ENCODE results near the gene NDUFB10. TPM values are rescaled to one million over a fixed set of nuclear protein-coding genes. Genes with fewer than 3 reads are reported as not detected.

NDUFB10 gene
- total RNA-seq, 1 donor from 2014 or later: 97.5 TPM

DNA sequence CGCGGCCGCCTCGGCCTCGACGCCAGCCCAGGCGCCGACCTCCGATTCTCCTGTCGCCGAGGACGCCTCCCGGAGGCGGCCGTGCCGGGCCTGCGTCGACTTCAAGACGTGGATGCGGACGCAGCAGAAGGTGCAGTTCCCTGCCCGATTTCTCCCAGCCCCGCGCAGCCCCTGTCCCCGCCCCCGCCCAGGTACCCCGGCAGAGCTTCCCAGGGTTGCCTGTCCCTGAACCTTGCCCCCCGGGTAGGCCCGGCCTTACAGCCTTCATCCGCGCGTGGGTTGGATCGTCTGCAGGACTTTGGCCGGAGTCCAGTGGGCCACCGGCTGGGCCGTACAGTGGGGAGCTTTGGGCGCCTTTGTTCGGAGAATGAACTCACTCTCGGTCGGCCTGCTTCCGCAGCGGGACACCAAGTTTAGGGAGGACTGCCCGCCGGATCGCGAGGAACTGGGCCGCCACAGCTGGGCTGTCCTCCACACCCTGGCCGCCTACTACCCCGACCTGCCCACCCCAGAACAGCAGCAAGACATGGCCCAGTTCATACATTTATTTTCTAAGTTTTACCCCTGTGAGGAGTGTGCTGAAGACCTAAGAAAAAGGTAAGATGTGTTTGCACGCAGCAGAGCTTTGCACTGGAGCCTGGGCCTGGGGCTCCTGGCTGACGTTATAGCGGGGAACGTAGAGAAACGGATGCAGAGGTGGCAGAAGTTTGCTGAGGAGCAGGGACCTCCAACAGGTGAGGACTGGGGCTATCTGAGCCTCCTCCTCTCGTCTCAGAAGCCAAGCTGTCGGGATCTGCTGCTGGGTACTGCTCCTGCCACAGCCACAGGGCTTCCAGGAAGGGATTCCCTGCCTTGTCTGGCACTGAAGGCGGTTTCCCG is 25.2 kb downstream of the NDUFB10 start:
- DNase-seq (ENCODE audit: low spot score): no peak

DNA sequence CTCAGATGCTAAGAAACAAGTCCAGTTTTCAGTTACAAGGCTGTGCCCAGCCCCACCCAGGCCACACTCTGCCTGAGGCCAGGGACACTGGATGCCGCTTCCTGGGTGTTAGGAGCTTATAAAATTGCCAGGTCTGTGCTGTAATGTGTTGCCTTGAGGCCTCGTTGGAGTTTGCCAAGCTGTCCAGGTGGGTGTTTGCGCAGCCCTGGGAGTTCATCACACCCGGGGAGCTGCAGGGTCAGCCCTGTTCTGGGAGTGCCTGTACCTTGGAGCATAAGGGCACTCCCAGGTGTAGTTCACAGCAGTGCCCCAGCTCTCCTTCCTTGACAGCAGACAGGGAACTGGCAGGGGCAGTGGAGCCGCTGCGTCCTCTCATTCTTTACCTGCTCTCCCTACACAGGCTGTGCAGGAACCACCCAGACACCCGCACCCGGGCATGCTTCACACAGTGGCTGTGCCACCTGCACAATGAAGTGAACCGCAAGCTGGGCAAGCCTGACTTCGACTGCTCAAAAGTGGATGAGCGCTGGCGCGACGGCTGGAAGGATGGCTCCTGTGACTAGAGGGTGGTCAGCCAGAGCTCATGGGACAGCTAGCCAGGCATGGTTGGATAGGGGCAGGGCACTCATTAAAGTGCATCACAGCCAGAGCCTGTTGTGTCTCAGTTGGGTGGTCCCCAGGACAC is 26.3 kb downstream of the NDUFB10 start:
- no peak for DNase-seq (ENCODE audit: low spot score)

DNA sequence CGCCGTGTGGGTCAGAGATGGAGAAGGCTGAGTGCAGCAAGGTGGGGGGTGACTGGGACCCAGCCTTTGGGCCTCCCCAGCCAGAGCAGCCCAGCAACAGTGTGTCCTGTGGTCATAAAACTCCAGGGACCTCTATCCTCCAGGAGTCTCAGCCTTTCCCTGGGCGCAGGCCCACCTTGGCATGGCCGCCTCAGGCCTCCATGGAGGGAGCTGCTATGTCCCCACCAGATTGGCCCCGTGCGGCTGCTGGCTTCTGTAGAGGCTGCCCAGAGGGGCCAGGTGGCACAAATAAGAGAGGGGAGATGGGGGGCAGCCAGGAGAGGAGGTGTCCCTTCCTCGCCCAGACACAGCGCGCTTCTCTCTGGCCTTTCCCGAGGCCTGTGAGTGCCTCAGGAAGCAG is 27.9 kb downstream of the NDUFB10 start:
- no peak for DNase-seq (ENCODE audit: low spot score)

DNA sequence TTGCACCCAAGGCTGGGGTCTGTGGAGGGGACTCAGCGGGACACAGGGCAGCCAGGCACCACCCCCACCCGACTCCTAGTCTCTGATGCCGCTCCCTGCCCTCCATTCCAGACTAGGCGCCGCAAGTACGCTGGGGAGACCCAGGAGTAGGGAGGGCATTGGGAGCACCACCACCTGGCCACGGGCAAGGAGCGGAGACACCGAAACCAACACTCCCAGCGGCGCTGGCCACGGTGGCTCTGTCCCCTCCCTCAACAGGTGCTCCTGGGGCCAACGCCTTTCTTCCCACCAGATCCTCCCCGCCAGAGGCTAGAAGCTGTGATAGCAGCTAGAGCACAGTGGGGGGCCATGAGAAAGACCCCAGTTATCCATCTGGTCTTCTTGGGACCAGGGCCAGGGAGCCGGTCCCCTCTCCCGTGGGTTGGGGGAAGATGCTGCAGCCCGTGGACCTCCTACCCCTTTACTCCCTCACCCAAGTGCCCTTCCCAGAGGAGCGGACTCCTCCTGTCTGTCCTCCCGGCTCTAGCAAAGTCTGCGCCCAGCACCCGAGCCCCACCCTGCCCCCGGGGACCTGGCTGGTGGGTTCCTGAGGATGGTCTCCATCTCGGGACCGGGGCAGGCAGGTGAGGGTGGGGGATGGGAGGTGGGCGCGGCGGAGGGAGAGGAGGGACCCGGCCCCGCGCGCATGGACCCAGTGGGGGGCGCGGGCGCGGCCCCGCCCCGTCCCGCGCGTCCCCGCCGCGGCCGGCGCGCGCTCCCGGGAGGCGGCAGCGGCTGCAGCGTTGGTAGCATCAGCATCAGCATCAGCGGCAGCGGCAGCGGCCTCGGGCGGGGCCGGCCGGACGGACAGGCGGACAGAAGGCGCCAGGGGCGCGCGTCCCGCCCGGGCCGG is 30.1 kb downstream of the NDUFB10 start, which contains the start of gene SYNGR3:
TSS of gene SYNGR3 (plus strand) at position 762 of the 892 bp plus-strand sequence. CDS start 133 bp downstream, outside the sequence.
- DNase-seq (ENCODE audit: low spot score): no peak

DNA sequence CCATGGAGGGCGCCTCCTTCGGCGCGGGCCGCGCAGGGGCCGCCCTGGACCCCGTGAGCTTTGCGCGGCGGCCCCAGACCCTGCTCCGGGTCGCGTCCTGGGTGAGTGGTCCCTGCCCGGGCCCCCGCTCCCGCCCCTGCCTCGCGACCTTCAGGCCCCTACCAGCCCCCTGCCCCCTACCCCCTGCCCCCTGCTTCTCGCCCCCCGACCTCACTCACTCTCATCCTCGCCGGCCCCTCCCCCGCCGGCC is 30.7 kb downstream of the NDUFB10 start:
- no peak for DNase-seq (ENCODE audit: low spot score)

DNA sequence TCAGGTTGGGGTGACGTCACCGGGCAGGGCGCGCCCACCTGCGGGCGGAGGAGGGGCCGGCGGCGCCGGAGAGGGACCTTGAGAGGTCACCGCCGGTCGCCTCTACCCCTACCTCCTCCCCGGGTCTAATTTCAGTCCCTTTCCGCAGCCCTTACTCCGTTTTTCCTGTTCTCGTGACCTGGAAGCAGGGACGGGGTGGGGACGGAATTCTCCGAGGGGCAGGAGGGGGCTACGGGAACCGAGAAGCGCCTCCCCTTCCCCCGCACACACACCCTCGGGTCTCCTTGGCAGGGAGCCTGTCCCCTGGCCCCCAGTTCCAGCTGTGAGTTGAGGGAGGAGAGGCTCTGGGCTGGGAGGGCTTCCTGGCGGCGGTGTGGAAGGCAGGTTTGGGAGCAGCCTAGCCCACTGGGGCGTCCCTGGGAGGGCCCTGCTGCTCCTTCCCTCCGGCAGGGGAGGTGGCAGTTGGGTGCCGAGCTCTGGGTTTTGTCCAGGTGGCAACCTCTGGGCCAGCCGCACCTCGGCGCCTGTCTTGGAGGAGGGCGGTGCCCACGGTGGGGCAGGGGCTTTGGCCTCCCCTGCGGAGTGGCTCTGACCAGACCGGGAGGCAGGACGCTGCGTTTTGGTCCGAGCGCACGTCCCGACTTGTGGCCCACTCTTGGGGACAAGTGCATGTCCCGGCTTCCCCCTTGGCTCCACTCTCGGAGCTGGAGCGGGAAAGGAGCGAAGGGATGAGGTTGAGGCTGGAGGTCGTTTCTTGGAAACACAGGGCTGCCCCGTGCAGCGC is 31.2 kb downstream of the NDUFB10 start:
- no peak for DNase-seq (ENCODE audit: low spot score)

DNA sequence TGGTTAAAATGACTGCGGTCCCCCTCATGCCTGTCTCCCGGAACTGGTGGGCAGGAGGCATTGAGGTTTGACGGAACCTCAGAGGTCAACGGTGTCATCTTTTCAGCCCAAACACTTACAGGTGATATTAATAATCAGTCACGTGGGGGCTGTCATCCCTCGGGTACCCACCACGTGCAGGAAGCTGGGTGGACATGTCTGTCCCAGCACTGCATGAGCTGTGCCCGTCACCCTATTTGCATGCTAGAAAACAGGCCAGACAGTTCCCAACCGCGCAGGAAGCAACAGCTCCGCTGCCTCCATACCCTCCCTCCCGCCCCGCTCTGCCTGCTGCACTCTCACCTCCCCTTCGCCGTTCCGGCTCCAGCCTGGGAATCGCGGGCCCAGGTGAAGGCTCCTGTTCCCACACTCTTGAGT is 31.8 kb downstream of the NDUFB10 start:
- no peak for DNase-seq (ENCODE audit: low spot score)

DNA sequence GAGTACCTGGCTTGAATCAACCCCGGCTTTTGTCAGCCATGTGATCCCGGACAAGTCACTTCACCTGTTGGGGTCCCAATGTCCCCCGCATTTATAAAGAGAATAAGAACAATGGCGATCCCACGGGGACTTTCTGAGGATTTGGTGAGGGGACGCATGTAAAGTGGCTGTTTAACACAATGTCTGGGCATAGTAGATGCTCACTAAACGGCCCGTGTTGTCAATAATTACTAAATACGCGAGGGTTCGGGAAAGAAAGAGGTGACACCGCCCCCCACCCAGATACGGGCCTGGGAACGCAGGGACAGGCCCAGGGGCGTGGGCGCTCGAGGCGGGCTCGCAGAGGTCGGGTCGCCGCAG is 32.2 kb downstream of the NDUFB10 start:
- no peak for DNase-seq (ENCODE audit: low spot score)

DNA sequence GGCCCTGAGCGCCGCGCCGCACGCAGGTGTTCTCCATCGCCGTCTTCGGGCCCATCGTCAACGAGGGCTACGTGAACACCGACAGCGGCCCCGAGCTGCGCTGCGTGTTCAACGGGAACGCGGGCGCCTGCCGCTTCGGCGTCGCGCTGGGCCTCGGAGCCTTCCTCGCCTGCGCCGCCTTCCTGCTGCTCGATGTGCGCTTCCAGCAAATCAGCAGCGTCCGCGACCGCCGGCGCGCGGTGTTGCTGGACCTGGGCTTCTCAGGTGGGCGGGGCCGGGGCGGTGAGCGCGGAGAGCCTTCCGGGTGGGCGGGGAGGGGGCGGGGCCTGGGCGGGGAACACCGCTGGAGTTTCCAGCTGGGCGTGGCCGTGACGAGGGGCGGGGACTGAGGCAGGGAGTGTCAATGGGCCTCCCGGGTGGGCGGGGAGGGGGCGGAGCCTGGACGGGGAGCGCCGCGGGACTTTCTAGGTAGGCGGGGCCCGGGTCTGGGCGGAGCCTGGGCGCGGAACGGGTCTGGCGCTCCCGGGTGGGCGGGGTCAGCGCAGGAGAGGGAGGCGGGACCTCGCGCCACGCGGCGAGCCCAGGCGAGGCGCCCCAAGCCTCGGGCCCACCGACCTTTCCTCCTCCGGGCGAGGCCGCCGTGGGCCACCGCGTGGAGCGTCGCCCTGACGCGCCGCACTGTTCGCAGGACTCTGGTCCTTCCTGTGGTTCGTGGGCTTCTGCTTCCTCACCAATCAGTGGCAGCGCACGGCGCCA is 32.8 kb downstream of the NDUFB10 start:
- DNase-seq (ENCODE audit: low spot score): peak; percentile 94

DNA sequence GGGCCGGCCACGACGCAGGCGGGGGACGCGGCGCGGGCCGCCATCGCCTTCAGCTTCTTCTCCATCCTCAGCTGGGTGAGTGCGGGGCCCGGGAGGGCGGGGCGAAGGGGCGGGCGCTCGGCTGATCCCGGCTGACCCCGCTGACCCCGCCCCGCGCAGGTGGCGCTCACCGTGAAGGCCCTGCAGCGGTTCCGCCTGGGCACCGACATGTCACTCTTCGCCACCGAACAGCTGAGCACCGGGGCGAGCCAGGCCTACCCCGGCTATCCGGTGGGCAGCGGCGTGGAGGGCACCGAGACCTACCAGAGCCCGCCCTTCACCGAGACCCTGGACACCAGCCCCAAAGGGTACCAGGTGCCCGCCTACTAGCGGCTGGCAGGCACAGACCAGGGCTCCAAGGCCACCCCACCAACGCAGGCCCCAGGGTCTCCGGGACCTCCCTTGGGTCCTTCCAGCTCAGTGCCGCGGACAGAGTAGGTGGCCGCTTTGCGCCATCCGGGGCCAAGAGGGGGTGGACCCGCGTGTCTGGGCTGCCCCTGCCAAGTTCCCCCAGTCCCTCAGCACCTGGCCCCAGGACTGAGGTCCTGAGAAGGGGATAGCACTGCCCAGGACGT is 33.5 kb downstream of the NDUFB10 start:
- no peak for DNase-seq (ENCODE audit: low spot score)

DNA sequence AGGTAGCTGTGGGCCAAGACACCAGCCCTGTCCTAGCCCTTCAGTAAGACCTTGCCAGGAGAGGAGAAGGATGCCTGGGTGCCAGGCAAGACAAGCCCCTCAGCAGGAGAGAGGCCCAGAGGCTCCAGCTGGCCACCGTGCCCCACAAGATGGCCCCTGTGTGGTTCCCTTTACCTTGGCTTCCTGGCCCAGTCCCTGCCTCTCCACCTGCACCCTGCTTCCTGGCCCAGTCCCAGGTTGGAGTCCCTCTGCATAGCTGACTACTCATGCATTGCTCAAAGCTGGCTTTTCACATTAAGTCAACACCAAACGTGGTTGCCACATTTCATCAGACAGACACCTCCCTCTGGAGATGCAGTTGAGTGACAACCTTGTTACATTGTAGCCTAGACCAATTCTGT is 34.4 kb downstream of the NDUFB10 start:
- DNase-seq (ENCODE audit: low spot score): no peak

DNA sequence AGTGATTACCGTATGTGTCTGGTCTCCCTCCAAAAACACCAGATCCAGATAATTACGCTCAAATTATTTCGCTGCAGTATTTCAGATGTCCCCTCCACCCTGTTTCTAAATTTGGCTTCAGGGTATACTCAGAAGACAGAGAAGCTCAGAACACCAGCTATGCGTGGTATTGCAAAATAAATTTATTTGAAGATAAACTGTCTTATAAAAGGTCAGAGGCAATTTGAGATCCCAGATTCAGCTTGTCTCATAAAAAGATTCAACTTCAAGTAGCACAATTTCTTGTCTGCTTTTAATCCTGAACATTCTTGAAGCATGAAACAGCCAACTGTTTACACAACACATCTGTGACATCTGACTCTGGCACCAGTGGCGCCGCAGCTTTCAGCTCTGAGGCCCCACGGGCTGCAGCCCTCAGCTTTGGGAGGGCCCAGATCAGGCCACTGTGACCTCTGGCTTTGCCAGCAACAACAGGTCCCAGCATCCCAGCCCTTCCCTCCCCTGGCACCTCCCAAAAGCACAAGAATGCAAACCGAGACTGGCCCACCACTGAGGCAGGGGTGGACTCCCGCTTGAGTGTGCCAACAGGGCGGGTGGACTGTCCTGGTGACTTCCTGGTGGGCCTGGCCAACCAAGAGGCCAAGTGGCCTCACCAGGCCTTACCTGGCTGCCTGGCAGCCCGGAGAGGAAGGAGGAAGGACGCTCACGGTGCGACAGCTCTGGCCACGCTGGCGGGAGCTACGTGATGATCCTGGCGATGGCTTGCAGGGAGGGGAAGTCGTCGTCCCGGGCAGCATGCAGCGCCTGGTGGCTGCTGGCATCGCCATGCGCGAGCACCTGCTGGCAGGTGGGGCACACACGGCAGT is 38.4 kb downstream of the NDUFB10 start:
- no peak for DNase-seq (ENCODE audit: low spot score)

DNA sequence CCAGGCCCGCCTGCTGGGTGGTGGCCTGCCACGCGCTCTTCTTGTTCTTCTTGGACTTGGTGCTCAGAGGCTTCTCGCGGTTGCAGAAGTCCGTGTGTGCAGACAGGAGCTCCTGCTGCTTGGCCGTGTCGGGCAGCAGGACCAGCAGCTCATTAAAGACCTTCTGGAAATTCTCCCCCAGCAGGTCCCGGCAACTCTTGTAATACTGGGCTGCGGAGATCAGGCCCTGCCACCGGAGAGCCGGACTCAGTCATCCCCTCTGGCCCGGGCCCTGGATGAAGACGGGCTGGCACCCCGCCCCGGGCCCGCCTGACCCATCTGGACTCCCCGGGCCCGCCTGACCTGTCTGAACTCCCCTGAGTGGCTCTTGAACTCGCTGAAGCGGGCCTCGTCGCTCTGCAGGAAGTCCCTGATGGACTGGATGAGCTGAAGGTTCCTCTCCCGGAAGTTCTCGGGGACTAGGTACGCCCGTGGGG is 39.1 kb downstream of the NDUFB10 start:
- DNase-seq (ENCODE audit: low spot score): no peak

DNA sequence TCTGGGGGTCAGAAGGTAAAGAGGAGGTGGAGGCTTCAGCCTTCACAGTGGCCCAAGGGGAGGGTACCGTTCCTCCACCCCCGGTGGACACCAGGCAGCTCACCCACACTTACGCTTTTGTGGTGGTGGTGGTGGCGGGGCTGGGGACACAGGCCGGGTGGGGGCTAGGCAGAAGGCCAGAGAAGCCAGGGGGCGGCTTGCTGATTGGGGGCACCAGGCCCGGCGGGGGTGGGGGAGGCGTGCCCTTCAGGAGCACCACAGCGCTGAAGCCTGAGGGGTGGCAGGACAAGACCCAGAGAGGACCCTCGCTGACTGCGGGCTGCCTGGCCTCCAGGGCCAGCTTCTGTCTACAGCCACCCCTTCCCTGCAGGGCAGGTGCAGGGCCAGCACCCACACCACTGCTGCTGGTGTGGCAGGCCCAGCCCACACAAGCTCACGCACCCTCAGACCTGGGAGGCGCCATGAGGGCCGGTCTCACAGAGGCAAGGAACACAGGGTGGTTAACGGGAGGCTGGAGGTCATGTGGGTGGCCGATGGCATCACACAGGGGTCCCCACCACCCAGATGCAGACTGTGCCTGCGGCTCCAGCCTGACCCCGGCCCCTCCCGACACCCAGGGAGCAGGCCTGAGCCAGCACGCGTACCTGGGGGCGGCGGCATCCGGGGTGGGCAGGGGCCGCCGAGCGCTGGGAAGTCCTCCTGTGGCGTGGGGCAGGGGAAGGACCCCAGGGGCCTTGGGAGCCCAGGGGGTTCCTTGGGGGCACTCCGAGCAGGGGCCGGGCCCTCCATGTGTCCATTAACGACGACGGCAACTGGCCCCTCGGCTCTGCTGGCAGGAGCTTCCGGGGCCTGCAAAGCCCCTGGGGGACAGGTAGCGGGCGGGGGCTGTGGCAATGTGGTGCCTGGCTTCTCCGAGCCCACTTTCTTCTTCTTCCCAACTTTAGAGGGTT is 39.8 kb downstream of the NDUFB10 start:
- DNase-seq (ENCODE audit: low spot score): no peak

DNA sequence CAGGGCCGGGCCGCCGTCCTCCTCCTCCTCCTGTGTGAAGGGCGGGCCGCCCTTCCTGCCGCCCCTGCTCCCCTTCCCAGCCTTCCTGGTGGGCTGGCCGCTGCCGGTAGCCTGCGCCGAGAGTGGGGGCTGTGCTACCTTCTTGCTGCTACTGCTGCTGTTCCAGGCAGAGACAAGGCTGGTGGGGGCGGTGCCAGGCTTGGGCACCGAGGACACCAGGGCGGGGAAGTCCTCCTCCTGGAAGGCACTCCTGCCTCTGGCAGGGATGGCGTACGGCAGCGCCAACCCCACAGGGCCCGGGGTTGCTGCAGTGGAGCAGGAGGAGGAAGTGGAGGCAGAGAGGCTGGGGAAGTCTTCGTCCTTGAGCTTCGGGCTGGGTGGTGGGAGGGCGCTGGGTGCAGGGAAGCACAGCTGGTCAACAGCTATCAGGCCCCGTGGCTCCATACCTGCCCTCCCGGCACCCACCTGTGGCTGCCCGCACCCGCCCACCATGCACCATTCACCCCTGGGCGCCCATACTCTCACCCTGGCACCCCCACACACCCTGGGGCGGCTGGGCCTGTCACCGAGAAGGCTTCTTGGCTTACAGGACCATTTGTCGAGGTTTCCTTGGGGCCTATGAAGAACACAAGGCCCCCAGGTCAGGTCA is 40.7 kb downstream of the NDUFB10 start:
- DNase-seq (ENCODE audit: low spot score): no peak

DNA sequence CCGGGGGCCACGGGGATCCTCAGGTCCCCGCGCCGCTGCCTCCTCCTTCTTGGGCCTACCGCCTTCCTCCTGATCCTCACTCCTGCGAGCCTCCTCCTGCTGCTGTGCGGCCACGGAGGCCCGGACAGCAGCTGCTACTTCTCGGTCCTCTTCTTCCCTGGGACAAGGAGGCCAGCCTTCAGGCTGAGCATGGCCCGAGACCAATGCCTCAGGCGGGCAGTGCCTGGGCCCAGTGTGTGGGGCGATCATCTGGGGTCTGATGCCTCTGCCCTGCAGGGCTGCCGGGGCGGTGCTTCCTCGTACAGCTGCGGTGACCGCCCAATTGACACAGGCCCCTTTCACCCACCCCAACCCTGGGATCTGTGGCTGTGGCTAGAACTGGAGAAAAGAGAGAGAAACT is 41.7 kb downstream of the NDUFB10 start:
- DNase-seq (ENCODE audit: low spot score): no peak
